AG08396 (cell line): ENCODE data around the gene JDP2.
"Not testable (repeated sequence)": the region's sequence is repeated elsewhere in the genome, so short reads cannot be mapped to it uniquely, and the experiment has no call there.

Experiments
- DNase-seq: peaks from one replicate; pipeline ENCODE4 v3.0.0; 2012; ENCODE audit warnings: low spot score, mixed read lengths

Gene JDP2

GRCh38 chr14:75427482-75428229 is at the start of gene JDP2:
JDP2 (plus strand) TSS chr14:75428022; CDS start chr14:75437921, 9,899 bp downstream.
- peak; percentile 92 for DNase-seq

- DNase-seq: no peak
These were observed 48.4 kb upstream of the JDP2 start for GRCh38 chr14:75379246-75379929.

- DNase-seq: no peak
These were observed 47.9 kb upstream of the JDP2 start for GRCh38 chr14:75379930-75380270.

- no peak for DNase-seq
These were observed 47.2 kb upstream of the JDP2 start for GRCh38 chr14:75380656-75381055.

GRCh38 chr14:75381642-75382041 is 46.2 kb upstream of the JDP2 start:
- DNase-seq: no peak

GRCh38 chr14:75383219-75383618 is 44.6 kb upstream of the JDP2 start:
- DNase-seq: not testable (repeated sequence)

- no peak for DNase-seq
These were observed 44.1 kb upstream of the JDP2 start for GRCh38 chr14:75383721-75384120.

- DNase-seq: no peak
These were observed 38.1 kb upstream of the JDP2 start for GRCh38 chr14:75389679-75390078.

GRCh38 chr14:75390183-75390582 is 37.6 kb upstream of the JDP2 start:
- DNase-seq: no peak

GRCh38 chr14:75391953-75392352 is 35.9 kb upstream of the JDP2 start:
- DNase-seq: no peak

- no peak for DNase-seq
These were observed 34.9 kb upstream of the JDP2 start for GRCh38 chr14:75392686-75393641.

GRCh38 chr14:75393794-75394193 is 34.0 kb upstream of the JDP2 start:
- no peak for DNase-seq

GRCh38 chr14:75395862-75396261 is 32.0 kb upstream of the JDP2 start:
- no peak for DNase-seq

GRCh38 chr14:75399321-75399720 is 28.5 kb upstream of the JDP2 start:
- DNase-seq: no peak

- peak; percentile 35 for DNase-seq
These were observed 27.7 kb upstream of the JDP2 start for GRCh38 chr14:75399843-75400775.

- peak; percentile 63 for DNase-seq
These were observed 26.5 kb upstream of the JDP2 start for GRCh38 chr14:75401361-75401760.

GRCh38 chr14:75402867-75403413 is 24.9 kb upstream of the JDP2 start:
- no peak for DNase-seq

GRCh38 chr14:75404847-75405246 is 23.0 kb upstream of the JDP2 start:
- no peak for DNase-seq

- no peak for DNase-seq
These were observed 21.7 kb upstream of the JDP2 start for GRCh38 chr14:75406102-75406501.

- no peak for DNase-seq
These were observed 21.0 kb upstream of the JDP2 start for GRCh38 chr14:75406856-75407255.
